ENCODE measurements around the gene TEX2. TPM values are rescaled to one million over a fixed set of nuclear protein-coding genes. Genes with fewer than 3 reads are reported as not detected.
A peak's percentile ranks its signal among the peaks of the same experiment; 100 is the strongest.
"Not testable (repeated sequence)": the region's sequence is repeated elsewhere in the genome, so short reads cannot be mapped to it uniquely, and the experiment has no call there.

Gene TEX2
- total and polyA plus RNA-seq, 8 donors = 20.1 to 38.2 (median 24.5) TPM

DNA sequence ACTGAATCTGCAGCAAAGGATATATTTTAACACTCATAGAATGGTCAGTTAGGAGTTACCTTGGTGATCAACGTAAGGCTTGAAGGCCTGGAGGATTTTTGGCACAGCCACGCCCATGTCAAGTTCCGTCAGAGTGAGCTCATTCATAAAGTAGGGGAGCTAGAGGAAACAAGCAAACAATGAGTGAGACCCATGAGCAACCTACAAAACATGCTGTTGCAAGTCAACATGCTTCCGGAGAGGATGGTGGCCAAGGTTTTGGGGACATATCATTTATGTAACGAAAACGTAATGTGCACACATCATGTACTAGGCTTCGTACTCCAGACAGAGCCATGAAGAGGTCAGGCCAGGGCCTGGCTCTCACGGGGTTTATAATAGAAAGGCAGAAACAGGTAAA is 92.0 kb downstream of the TEX2 start:
- intact Hi-C loops (cut with DNase I) = no loop called here
- no peak for ATAC-seq
- H3K27ac ChIP-seq = no peak overlapping the region

GRCh38 chr17:64170286-64170685 is 92.8 kb downstream of the TEX2 start:
- Histone ChIP-seq H3K4me1 (peaks cover 0 to 29% of the 10 kb centered on the region in 2 donors), H3K4me3 (no peak overlapping the region), H3K9me3 (no peaks in the 10 kb centered on the region), H3K36me3 (peaks cover 0 to 47% of the 10 kb centered on the region in 2 donors), H3K27me3 (no peaks in the 10 kb centered on the region), H3K27ac (no peak overlapping the region)
- TF ChIP-seq CTCF (IDR thresholded peaks at IDR 0.05) = no peak
- DNase-seq = peak in 1 of 4 donors; percentile 39
- intact Hi-C loops (cut with DNase I) = no loop called here
- no peak for ATAC-seq

More for the DNA sequence above, 92.0 kb downstream of the TEX2 start:
- Histone ChIP-seq H3K9me3 (no peaks in the 10 kb centered on the region), H3K27me3 (no peaks in the 10 kb centered on the region), H3K4me1 (peaks cover 4 to 36% of the 10 kb centered on the region in 2 donors), H3K36me3 (peaks cover 0 to 39% of the 10 kb centered on the region in 2 donors), H3K4me3 (no peak overlapping the region)
- TF ChIP-seq CTCF (IDR thresholded peaks at IDR 0.05) = no peak
- DNase-seq = no peak

GRCh38 chr17:64167666-64168065 is 95.4 kb downstream of the TEX2 start:
- H3K4me3 ChIP-seq; H3K9me3 ChIP-seq; ATAC-seq; H3K27me3 ChIP-seq; H3K4me1 ChIP-seq; intact Hi-C loops (cut with DNase I); DNase-seq; H3K27ac ChIP-seq: not testable (repeated sequence)
- peaks cover 0 to 53% of the 10 kb centered on the region in 2 donors for H3K36me3 ChIP-seq

- intact Hi-C loops (cut with DNase I) = no loop called here
- H3K27me3 ChIP-seq = no peaks in the 10 kb centered on the region
- peaks cover 0 to 54% of the 10 kb centered on the region in 2 donors for H3K36me3 ChIP-seq
- ATAC-seq = no peak
- no peak overlapping the region for H3K27ac ChIP-seq
- no peak for DNase-seq
- no peaks in the 10 kb centered on the region for H3K9me3 ChIP-seq
- H3K4me1 ChIP-seq = no peaks in the 10 kb centered on the region
- no peak for TF ChIP-seq CTCF (IDR thresholded peaks at IDR 0.05)
- no peak overlapping the region for H3K4me3 ChIP-seq
Measured at GRCh38 chr17:64166876-64167275, 96.2 kb downstream of the TEX2 start.

- H3K36me3 ChIP-seq = peaks cover 0 to 43% of the 10 kb centered on the region in 2 donors
- intact Hi-C loops (cut with DNase I) = no loop called here
- TF ChIP-seq CTCF (IDR thresholded peaks at IDR 0.05) = no peak
- H3K9me3 ChIP-seq = no peaks in the 10 kb centered on the region
- DNase-seq (no peak), ATAC-seq (no peak)
- no peaks in the 10 kb centered on the region for H3K27me3 ChIP-seq
- no peak overlapping the region for H3K27ac ChIP-seq
- no peaks in the 10 kb centered on the region for H3K4me1 ChIP-seq
- no peak overlapping the region for H3K4me3 ChIP-seq
Measured at GRCh38 chr17:64165347-64165746, 97.7 kb downstream of the TEX2 start.

- H3K27me3 ChIP-seq = no peaks in the 10 kb centered on the region
- ATAC-seq (no peak), DNase-seq (no peak)
- H3K27ac ChIP-seq = no peak overlapping the region
- TF ChIP-seq CTCF (IDR thresholded peaks at IDR 0.05) = no peak
- intact Hi-C loops (cut with DNase I) = no loop called here
- H3K4me1 ChIP-seq = no peaks in the 10 kb centered on the region
- no peak overlapping the region for H3K4me3 ChIP-seq
- no peaks in the 10 kb centered on the region for H3K9me3 ChIP-seq
- H3K36me3 ChIP-seq = peaks cover 0 to 40% of the 10 kb centered on the region in 2 donors
Measured at GRCh38 chr17:64164596-64165285, 98.3 kb downstream of the TEX2 start.

All from left lung (tissue), 10 donors.